GM23338 (cell line): ENCODE measurements around the gene CACNA1H. TPM values are rescaled to one million over a fixed set of nuclear protein-coding genes. Genes with fewer than 3 reads are reported as not detected.

Experiments
- ATAC-seq: fragments of 200-7000 bp; cut with Tn5 transposase; 3 replicates; pipeline ENCODE4 v1.9.1; 2020
- DNase-seq: peaks from one replicate; pipeline ENCODE4 v3.0.0-alpha.2; 2015; ENCODE audit warnings: low spot score
- H2AFZ ChIP-seq: fragments of 200-600 bp; sonication (generic); 2 replicates; pipeline ENCODE4 v1.8.0; 2016; ENCODE audit warnings: antibody characterized with exemption, mild to moderate bottlenecking, moderate library complexity
- H3F3A ChIP-seq: fragments of 200-600 bp; sonication (generic); replicated peaks from 2 replicates; pipeline ENCODE4 v1.8.0; 2017; ENCODE audit warnings: antibody characterized with exemption, mixed run types, low read depth
- H3K27ac ChIP-seq: fragments of 200-600 bp; sonication (generic); 2 replicates; pipeline ENCODE4 v1.6.1; 2016; ENCODE audit warnings: low read depth
- H3K27me3 ChIP-seq: fragments of 200-600 bp; sonication (generic); 2 replicates; pipeline ENCODE4 v1.8.0; 2016; ENCODE audit warnings: mild to moderate bottlenecking, mixed run types, moderate library complexity; ENCODE audit not compliant: insufficient read depth
- H3K36me3 ChIP-seq: fragments of 200-600 bp; sonication (generic); 2 replicates; pipeline ENCODE4 v1.8.0; 2016; ENCODE audit warnings: mild to moderate bottlenecking; ENCODE audit not compliant: insufficient read depth
- H3K4me1 ChIP-seq: fragments of 200-600 bp; sonication (generic); 2 replicates; pipeline ENCODE4 v1.8.0; 2016; ENCODE audit warnings: mild to moderate bottlenecking, moderate library complexity; ENCODE audit not compliant: insufficient read depth
- H3K4me2 ChIP-seq: fragments of 200-600 bp; sonication (generic); 2 replicates; pipeline ENCODE4 v1.7.1; 2017; ENCODE audit warnings: mixed run types
- H3K4me3 ChIP-seq: fragments of 200-600 bp; sonication (generic); 2 replicates; pipeline ENCODE4 v1.6.1; 2016; ENCODE audit warnings: mixed run types
- H3K79me2 ChIP-seq: fragments of 200-600 bp; sonication (generic); replicated peaks from 2 replicates; pipeline ENCODE4 v1.8.0; 2017; ENCODE audit warnings: mild to moderate bottlenecking; ENCODE audit not compliant: insufficient read depth
- H3K9me2 ChIP-seq: fragments of 200-600 bp; sonication (generic); 2 replicates; pipeline ENCODE4 v1.8.0; 2017; ENCODE audit not compliant: insufficient read depth
- H4K20me1 ChIP-seq: fragments of 200-600 bp; sonication (generic); replicated peaks from 2 replicates; pipeline ENCODE4 v1.8.0; 2017; ENCODE audit warnings: mild to moderate bottlenecking; ENCODE audit not compliant: insufficient read depth
- H3K27ac Mint-ChIP-seq: 2 replicates; pipeline ENCODE4 v1.8.0; 2020; ENCODE audit warnings: inconsistent platforms, mild to moderate bottlenecking, moderate library complexity, mixed read lengths
- H3K27me3 Mint-ChIP-seq: 3 replicates; pipeline ENCODE4 v1.8.0; 2022; ENCODE audit warnings: low read depth, mild to moderate bottlenecking, moderate library complexity, mixed read lengths, inconsistent platforms; ENCODE audit not compliant: insufficient read depth, poor library complexity
- H3K36me3 Mint-ChIP-seq: 3 replicates; pipeline ENCODE4 v1.8.0; 2021; ENCODE audit warnings: low read depth, mild to moderate bottlenecking, inconsistent platforms, moderate library complexity, mixed read lengths
- H3K4me1 Mint-ChIP-seq: 3 replicates; pipeline ENCODE4 v1.8.0; 2020; ENCODE audit warnings: mild to moderate bottlenecking, inconsistent platforms, mixed read lengths
- H3K4me3 Mint-ChIP-seq: 3 replicates; pipeline ENCODE4 v1.8.0; 2021; ENCODE audit warnings: moderate library complexity, mild to moderate bottlenecking, inconsistent platforms, mixed read lengths
- H3K9me3 Mint-ChIP-seq: 3 replicates; pipeline ENCODE4 v1.8.0; 2020; ENCODE audit warnings: moderate library complexity, mild to moderate bottlenecking, inconsistent platforms, mixed read lengths
- CREB1 ChIP-seq: fragments of 250-450 bp; sonication (Bioruptor Pico); IDR thresholded peaks from 2 replicates; pipeline ENCODE4 v1.5.0; 2020; ENCODE audit warnings: low read depth, mild to moderate bottlenecking, moderate library complexity
- CTCF ChIP-seq, 2 experiments: fragments of 200-600 bp in 1 of 2; sonication (generic) in 1 of 2; conservative IDR thresholded peaks; 2 replicates each; pipeline versions ENCODE4 v1.5.1 to v1.6.1; 2016 to 2017; ENCODE audit warnings: antibody characterized with exemption in 2 of 2, low read depth in 2 of 2, mild to moderate bottlenecking in 2 of 2, moderate library complexity in 1 of 2
- EZH2phosphoT487 ChIP-seq: fragments of 200-600 bp; sonication (generic); IDR thresholded peaks from one replicate; pipeline ENCODE4 v1.8.1; 2018; ENCODE audit warnings: antibody characterized with exemption; ENCODE audit not compliant: unreplicated experiment
- JUNB ChIP-seq: IDR thresholded peaks from one replicate; pipeline ENCODE4 v1.6.1; 2016; ENCODE audit warnings: antibody characterized with exemption; ENCODE audit not compliant: unreplicated experiment
- NANOG ChIP-seq: IDR thresholded peaks from 2 replicates; pipeline ENCODE4 v1.6.1; 2016; ENCODE audit warnings: antibody characterized with exemption, borderline replicate concordance
- REST ChIP-seq: IDR thresholded peaks from one replicate; pipeline ENCODE4 v1.6.1; 2018; ENCODE audit warnings: antibody characterized with exemption; ENCODE audit not compliant: unreplicated experiment
- ZNF114 ChIP-seq: fragments of 250-450 bp; sonication (Bioruptor Pico); IDR thresholded peaks from 2 replicates; pipeline ENCODE4 v1.5.0; 2020; ENCODE audit warnings: mild to moderate bottlenecking, moderate library complexity
- ZNF462 ChIP-seq: fragments of 250-450 bp; sonication (Bioruptor Pico); IDR thresholded peaks from 2 replicates; pipeline ENCODE4 v1.5.0; 2020; ENCODE audit warnings: mild to moderate bottlenecking, moderate library complexity
- polyA plus RNA-seq: library from polyadenylated mRNA; unstranded; fragments of >200 nt; fragmentation: Nextera tagmentation; extraction: Ambion mirVana; gene quantifications from 2 replicates; pipeline ENCODE4 v1.2.1, GENCODE V29; 2016
- total RNA-seq: library from RNA; depleted of rRNA; stranded (reverse); fragments of >200 nt; shearing (Covaris generic); gene quantifications from 2 replicates; pipeline ENCODE4 v1.2.3, GENCODE V29; 2014

The CACNA1H gene
- total and polyA plus RNA-seq, 2 experiments from 2014 or later, result 3.5 to 43.3 TPM

GRCh38 chr16:1119129-1119528, 33.8 kb upstream of the CACNA1H start (continued):
- TF ChIP-seq ZNF462 (no peak), EZH2phosphoT487 (no peak), NANOG (no peak)

- Histone ChIP-seq H3K9me2 (no peaks in the 10 kb centered on the region), H3K79me2 (no peaks in the 10 kb centered on the region), H4K20me1 (no peaks in the 10 kb centered on the region), H3K36me3 (no peaks in the 10 kb centered on the region), H3K27ac (no peak overlapping the region), H3K4me1 (no peaks in the 10 kb centered on the region), H3F3A (no peaks in the 10 kb centered on the region), H3K4me2 (no peak overlapping the region), H3K27me3 (no peaks in the 10 kb centered on the region), H3K4me3 (no peak overlapping the region), H2AFZ (no peak overlapping the region)
- no peaks in the 10 kb centered on the region for H3K36me3 Mint-ChIP-seq
- no peaks in the 10 kb centered on the region for H3K9me3 Mint-ChIP-seq
- no peaks in the 10 kb centered on the region for H3K27me3 Mint-ChIP-seq
- no peak overlapping the region for H3K4me3 Mint-ChIP-seq
- ATAC-seq (no peak), DNase-seq (no peak)
- no peaks in the 10 kb centered on the region for H3K4me1 Mint-ChIP-seq
- no peak overlapping the region for H3K27ac Mint-ChIP-seq
- TF ChIP-seq REST, result no peak
- no peak for TF ChIP-seq EZH2phosphoT487
- no peak for TF ChIP-seq JUNB
- no peak for TF ChIP-seq ZNF114 (CRISPR knock-in tag)
- TF ChIP-seq CTCF (conservative IDR thresholded peaks at IDR 0.05; ENCODE audit: low read depth in 2 of 2), result no peak
- no peak for TF ChIP-seq CREB1
Measured at GRCh38 chr16:1119766-1120576, 32.9 kb upstream of the CACNA1H start.
